NCI-H2227 (cell line): Measurements from ENCODE around the gene EPB41L2.
"Not testable (repeated sequence)": the region's sequence is repeated elsewhere in the genome, so short reads cannot be mapped to it uniquely, and the experiment has no call there.

Experiments used
- DNase-seq: peaks from one replicate; lab custom pipeline; 2025; ENCODE audit not compliant: unreplicated experiment; lab: John Stamatoyannopoulos, UW

The EPB41L2 gene

DNA sequence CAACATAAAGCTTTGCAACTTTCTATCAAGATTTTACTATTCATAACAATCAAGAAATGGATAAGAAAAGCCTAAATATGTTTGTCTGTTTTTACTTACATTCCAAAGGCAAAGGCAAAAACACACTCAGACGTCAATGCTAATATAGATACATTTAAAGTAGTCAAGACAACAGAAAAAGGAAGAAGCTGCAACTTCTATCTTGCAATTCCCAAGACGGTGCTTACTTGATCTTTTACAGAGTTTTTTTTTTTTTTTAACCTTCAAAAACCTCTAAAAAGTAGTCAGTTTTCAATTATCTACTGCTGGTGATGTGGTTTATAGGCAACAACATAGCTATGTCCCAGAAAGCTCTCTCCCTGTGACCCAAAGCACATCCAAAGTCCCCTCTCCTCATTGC, 58.1 kb downstream of the EPB41L2 start:
- no peak for DNase-seq

DNA sequence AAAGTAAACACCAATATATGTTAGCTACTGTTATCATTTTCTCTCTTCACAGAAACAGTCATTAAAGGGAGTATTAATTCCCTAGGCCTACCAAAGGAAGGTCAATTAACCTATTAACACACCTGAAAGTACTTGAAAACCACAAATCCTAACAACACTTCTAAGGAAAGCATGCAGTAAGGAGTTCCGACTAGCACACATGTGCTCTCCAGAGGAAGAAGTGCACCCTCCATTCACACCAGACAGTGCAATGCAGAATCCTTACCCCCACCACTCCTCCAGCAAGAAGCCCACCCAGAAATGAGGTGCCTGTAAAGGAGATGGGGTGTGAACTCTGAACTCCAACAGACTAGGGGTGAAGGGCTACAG, 58.7 kb downstream of the EPB41L2 start:
- no peak for DNase-seq

GRCh38 chr6:131003488-131004386, 59.3 kb downstream of the EPB41L2 start:
- no peak for DNase-seq

GRCh38 chr6:131002661-131002980, 60.4 kb downstream of the EPB41L2 start:
- no peak for DNase-seq

DNA sequence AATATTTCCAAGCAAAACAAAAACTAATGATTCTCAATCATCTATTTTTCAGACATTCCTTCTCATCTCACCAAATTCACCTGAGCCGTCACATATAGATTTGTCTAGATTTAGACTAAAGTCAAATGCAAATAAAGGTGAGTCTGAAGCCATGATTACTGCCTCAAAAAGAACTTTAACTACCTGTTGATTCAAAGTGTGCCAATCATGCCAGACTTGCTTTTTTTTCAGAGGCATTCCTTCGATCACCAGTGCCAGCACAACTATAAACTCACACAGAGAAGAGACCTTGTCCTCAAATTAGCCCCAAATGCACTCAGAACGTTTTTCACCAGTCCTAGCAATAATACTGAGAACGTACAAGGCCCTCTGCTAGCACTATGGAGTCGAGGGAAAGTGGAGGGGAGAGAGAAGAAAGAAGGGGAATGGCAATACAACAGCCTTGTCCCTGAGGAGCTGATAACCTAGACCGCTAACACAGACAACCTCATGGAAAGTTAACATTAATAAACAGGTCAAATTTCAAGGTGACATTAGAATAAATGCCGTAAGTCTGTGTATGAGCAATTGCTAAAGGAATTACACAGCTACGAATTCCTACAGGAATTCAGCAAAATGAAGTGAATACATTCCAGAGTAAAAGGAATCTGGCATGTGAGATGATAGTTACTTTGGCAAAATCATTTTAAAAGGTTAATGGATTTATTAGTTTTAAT, 60.9 kb downstream of the EPB41L2 start:
- no peak for DNase-seq

DNA sequence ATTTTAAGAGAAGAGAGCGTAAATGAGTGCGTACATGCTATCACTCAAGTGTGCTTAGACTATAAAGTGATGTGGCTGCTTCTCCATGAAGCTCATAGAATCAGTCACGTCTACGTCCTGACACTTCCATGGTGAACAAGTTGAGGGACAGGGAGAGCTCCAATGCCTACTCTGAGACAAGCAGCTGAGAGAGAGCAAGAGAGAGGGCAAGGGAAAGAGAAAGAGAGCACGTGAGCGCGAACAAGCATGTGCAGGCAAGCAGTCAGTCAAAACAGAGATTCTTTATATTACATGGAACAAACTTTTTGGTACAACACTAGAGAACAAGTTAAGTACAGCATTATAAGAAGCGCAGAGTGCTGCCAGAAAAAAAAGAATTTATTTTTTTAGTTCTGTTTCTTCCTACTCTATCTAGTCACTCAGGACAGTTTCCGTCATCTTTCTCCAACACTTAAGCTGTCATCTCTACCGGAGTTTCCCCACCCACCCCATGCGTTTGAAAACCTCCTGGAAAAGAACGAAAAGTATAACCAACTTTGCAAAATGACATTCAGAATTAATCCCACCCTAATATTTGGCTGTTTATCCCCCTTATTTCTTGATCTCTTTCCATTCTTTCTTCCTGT, 61.8 kb downstream of the EPB41L2 start:
- DNase-seq = no peak

DNA sequence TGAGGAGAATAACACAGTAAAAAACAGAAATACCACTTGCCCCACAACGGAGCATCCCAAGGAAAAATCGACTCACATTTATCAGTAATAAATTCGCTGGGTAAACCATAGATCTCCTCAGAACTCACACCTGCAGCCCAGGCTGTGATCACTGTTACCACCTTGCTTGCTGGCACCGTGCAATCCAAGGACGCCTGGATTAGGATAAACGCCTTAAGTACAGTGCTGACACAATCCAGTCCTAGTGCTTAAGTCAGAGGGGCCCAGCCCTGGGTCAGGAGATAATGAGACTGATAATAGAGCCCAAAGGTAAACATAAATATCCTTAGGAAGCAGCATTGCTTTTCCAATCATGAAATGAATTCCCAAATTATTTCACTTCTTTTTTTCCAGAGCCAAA, 62.5 kb downstream of the EPB41L2 start:
- no peak for DNase-seq

GRCh38 chr6:130997061-130997753, 65.8 kb downstream of the EPB41L2 start:
- no peak for DNase-seq

DNA sequence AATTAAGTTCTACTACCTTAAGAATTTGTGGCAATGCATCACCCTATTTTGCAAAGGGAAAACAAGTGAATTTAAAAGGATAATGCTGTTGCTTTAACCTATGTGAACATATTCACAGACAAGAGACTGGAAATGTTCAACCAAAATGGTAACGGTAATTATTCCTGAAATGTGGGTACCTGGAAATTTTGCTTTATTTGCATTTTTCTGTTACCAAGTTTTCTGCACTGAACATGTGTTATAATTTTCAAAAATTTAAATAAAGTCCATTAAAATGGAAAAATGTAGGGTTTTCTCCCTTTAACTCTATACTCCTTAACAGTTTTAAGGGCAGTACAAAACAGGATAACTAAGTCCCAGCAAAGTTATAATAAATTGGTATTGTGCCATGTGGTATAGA, 66.4 kb downstream of the EPB41L2 start:
- DNase-seq = no peak

- DNase-seq = no peak
These were observed 67.1 kb downstream of the EPB41L2 start for GRCh38 chr6:130995783-130996447.

- DNase-seq = no peak
These were observed 68.5 kb downstream of the EPB41L2 start for GRCh38 chr6:130994319-130995097.

DNA sequence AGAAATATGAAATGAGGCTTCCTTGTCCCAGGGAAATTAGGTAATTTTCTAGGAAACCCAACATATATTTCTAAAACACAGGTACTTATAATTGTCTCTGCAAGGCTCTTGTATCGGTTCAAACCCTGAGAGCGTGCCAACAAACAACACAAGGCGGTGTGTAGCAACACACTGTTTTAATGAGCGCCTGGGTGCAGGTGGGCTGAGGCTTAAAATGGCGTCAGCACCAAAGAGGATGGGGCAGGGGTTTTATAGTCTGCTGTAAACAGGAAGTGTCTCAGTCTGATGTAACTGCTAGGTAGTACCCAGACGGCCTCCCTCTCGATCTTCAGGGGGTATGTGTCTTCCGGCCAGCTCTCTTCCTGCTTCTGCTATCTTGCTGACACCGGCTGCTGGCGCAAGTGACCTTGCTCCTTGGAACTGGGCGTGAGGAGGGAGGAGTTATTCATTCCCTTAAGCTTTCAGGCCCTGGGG, 69.7 kb downstream of the EPB41L2 start:
- DNase-seq = no peak

- no peak for DNase-seq
These were observed 71.5 kb downstream of the EPB41L2 start for GRCh38 chr6:130991422-130992137.

- not testable (repeated sequence) for DNase-seq
These were observed 75.5 kb downstream of the EPB41L2 start for GRCh38 chr6:130987539-130987938.

GRCh38 chr6:130985115-130985514, 77.9 kb downstream of the EPB41L2 start:
- no peak for DNase-seq

DNA sequence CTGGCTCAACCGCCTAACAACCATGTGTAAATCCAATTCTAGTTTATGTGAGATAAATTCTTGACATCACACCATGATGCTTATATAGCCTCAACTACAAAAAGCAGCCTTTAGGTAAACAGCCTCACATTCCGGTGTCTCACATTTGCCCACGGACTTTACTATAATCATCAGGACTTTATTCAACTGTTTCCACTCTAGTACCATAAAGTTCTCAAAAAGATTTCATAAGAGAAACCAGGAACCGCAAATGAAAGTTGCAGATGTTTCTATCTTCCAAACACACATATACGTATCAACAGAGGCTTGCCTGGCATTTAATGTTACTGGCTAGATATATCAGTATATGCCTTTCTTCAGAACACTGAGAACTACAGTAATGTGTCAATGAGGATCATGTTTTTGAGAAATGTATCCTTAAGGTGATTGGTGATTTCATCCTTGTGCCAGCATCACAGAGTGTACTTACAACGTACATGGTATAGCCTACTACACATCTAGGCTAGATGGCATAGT, 80.0 kb downstream of the EPB41L2 start:
- no peak for DNase-seq

- DNase-seq = no peak
These were observed 80.9 kb downstream of the EPB41L2 start for GRCh38 chr6:130982135-130982534.

GRCh38 chr6:130981409-130981808, 81.6 kb downstream of the EPB41L2 start:
- DNase-seq = no peak
